Cardiac muscle cell (in vitro differentiated cells and primary cell): ENCODE results near the gene ARHGAP15. TPM values are rescaled to one million over a fixed set of nuclear protein-coding genes. Genes with fewer than 3 reads are reported as not detected.

ENCODE experiments used
- DNase-seq, 2 donors: peaks; one replicate each; pipeline versions ENCODE4 v3.0.0 to v3.0.0-alpha.2; 2010 to 2017; ENCODE audit warnings: low read depth in 1 of 2, low spot score in 1 of 2
- H3K27ac ChIP-seq: fragments of 200-600 bp; sonication (generic); 2 replicates; pipeline ENCODE4 v1.5.1; 2016
- H3K27me3 ChIP-seq: fragments of 200-600 bp; sonication (generic); 2 replicates; pipeline ENCODE4 v1.6.0; 2016; ENCODE audit warnings: control low read depth
- H3K36me3 ChIP-seq: fragments of 200-600 bp; sonication (generic); 2 replicates; pipeline ENCODE4 v1.5.1; 2016; ENCODE audit warnings: control low read depth
- H3K4me1 ChIP-seq: fragments of 200-600 bp; sonication (generic); 2 replicates; pipeline ENCODE4 v1.8.1; 2017; ENCODE audit warnings: low read depth, mild to moderate bottlenecking, mixed run types
- H3K4me3 ChIP-seq: fragments of 200-600 bp; sonication (generic); 2 replicates; pipeline ENCODE4 v1.5.1; 2016; ENCODE audit warnings: mild to moderate bottlenecking
- H3K9me3 ChIP-seq: fragments of 200-600 bp; sonication (generic); 2 replicates; pipeline ENCODE4 v1.5.1; 2017; ENCODE audit warnings: low read depth, mild to moderate bottlenecking, control low read depth
- polyA plus RNA-seq: library from polyadenylated mRNA; unstranded; fragments of >200 nt; fragmentation: Nextera tagmentation; extraction: Ambion mirVana; gene quantifications from 2 replicates; pipeline ENCODE4 v1.2.1, GENCODE V29; 2016
- total RNA-seq: library from RNA; depleted of rRNA; stranded (reverse); fragments of >200 nt; gene quantifications from 2 replicates; pipeline ENCODE4 v1.2.3, GENCODE V29; 2016
- TF ChIP-seq, protein P1 (sequence below): IDR thresholded peaks from 2 replicates; pipeline ENCODE4 v1.5.1; 2012; ENCODE audit warnings: low read depth, mild to moderate bottlenecking, low read length

The ARHGAP15 gene
- total and polyA plus RNA-seq, 2 experiments from 2014 or later, result not detected

DNA sequence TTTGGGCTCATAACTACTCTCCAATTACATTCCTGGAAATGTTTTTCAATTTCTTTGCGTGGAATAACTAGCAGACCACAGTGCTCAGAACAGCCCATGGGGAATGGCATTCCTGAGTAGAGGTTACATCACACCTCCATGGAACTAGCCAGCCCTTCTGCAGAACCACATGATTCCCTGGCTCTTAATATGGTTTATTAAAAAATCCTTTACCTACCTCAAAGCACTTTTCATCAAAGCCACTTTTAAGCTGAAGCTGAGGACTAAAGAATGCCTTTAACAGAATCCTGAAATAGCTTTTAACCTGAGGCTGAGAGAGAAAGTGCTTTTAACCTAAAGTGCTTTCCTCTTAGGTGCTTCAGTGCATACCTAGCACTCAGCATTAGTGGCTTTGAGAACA, 376.3 kb downstream of the ARHGAP15 start:
- H3K4me1 ChIP-seq, result peaks cover 10% of the 10 kb centered on the region
- DNase-seq, result peak in 1 of 2 donors; percentile 45
- H3K36me3 ChIP-seq, result no peaks in the 10 kb centered on the region
- no peaks in the 10 kb centered on the region for H3K27me3 ChIP-seq
- no peaks in the 10 kb centered on the region for H3K9me3 ChIP-seq
- no peak overlapping the region for H3K4me3 ChIP-seq
- TF ChIP-seq, protein P1, sequence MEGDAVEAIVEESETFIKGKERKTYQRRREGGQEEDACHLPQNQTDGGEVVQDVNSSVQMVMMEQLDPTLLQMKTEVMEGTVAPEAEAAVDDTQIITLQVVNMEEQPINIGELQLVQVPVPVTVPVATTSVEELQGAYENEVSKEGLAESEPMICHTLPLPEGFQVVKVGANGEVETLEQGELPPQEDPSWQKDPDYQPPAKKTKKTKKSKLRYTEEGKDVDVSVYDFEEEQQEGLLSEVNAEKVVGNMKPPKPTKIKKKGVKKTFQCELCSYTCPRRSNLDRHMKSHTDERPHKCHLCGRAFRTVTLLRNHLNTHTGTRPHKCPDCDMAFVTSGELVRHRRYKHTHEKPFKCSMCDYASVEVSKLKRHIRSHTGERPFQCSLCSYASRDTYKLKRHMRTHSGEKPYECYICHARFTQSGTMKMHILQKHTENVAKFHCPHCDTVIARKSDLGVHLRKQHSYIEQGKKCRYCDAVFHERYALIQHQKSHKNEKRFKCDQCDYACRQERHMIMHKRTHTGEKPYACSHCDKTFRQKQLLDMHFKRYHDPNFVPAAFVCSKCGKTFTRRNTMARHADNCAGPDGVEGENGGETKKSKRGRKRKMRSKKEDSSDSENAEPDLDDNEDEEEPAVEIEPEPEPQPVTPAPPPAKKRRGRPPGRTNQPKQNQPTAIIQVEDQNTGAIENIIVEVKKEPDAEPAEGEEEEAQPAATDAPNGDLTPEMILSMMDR, result no peak
- no peak overlapping the region for H3K27ac ChIP-seq

DNA sequence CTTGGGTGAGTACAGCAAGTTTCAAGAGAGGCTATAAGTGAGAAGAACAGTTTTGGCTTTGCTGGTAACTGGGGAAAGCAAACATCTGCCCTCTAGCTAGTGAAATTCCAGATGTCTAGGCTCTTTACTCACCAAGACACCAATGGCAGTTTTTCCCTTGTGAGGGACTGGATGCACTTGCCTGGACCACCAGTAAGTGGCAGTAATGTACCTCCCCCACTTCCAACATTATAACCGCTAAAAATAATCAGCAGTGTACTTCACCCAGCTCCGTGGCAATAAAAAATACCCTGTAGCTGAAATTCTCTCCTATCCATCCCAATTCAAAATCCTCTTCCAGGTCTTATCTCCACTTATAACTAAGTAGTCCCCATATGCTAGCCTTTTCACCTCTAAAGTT, 383.9 kb downstream of the ARHGAP15 start:
- TF ChIP-seq, protein P1, result peak; percentile 96
- Histone ChIP-seq H3K4me1 (no peaks in the 10 kb centered on the region), H3K9me3 (no peaks in the 10 kb centered on the region), H3K27me3 (no peaks in the 10 kb centered on the region), H3K36me3 (no peaks in the 10 kb centered on the region), H3K27ac (no peak overlapping the region), H3K4me3 (no peak overlapping the region)
- peak; percentile 53 to 81 for DNase-seq

GRCh38 chr2:143514413-143514812, 385.2 kb downstream of the ARHGAP15 start:
- Histone ChIP-seq H3K4me1 (no peaks in the 10 kb centered on the region), H3K36me3 (no peaks in the 10 kb centered on the region), H3K27me3 (no peaks in the 10 kb centered on the region), H3K27ac (no peak overlapping the region), H3K4me3 (no peak overlapping the region), H3K9me3 (no peaks in the 10 kb centered on the region)
- TF ChIP-seq, protein P1, result no peak
- peak in 1 of 2 donors; percentile 12 for DNase-seq

DNA sequence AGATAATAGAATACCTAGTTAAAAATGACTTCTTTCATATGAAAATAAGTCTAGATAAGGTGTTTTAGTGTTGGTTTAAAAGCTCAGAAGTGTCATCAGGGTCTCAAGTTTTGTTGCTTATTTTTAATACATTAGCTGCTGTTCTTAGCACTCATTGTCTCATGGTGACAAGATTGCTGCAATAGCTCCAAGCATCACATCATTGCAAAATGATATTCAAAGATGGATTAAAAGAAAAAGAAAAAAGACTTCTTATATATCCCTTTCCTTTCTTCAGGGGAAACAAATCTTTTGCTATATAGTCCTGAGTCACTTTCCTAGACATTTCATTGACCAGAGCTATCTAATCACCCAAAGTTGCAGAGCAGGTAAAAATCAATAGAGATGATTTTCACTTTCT, 386.1 kb downstream of the ARHGAP15 start:
- Histone ChIP-seq H3K36me3 (no peaks in the 10 kb centered on the region), H3K4me1 (no peaks in the 10 kb centered on the region), H3K9me3 (no peaks in the 10 kb centered on the region), H3K27ac (no peak overlapping the region), H3K4me3 (no peak overlapping the region), H3K27me3 (no peaks in the 10 kb centered on the region)
- DNase-seq, result no peak
- TF ChIP-seq, protein P1, result no peak

GRCh38 chr2:143519521-143519920, 390.3 kb downstream of the ARHGAP15 start:
- no peak for DNase-seq
- Histone ChIP-seq H3K9me3 (no peaks in the 10 kb centered on the region), H3K36me3 (no peaks in the 10 kb centered on the region), H3K4me1 (peaks cover 8% of the 10 kb centered on the region), H3K4me3 (no peak overlapping the region), H3K27me3 (no peaks in the 10 kb centered on the region), H3K27ac (no peak overlapping the region)
- TF ChIP-seq, protein P1, result no peak

DNA sequence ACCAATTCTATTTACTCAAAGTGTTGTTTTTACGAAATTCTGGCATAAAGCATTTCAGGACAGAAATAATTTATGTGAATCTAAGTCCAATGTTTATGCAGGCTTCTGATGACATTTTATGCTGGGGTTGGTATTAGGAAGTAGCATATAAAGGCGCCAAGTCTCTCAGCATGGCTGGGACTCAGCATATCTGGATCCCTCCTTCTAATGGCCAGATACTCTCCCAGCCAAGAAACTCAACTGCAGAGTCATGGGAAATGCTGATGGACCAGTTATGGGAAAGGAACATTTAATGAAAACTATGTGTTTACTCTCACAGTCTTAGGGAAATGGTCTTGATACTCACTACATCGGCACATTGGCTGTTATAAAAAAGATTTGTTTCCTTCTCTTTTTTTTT, 392.2 kb downstream of the ARHGAP15 start:
- TF ChIP-seq, protein P1, result no peak
- no peaks in the 10 kb centered on the region for H3K9me3 ChIP-seq
- no peaks in the 10 kb centered on the region for H3K27me3 ChIP-seq
- no peak overlapping the region for H3K27ac ChIP-seq
- H3K4me1 ChIP-seq, result peaks cover 21% of the 10 kb centered on the region
- no peaks in the 10 kb centered on the region for H3K36me3 ChIP-seq
- no peak for DNase-seq
- no peak overlapping the region for H3K4me3 ChIP-seq
